HepG2 (cell line): ENCODE measurements around the gene SLC35A2. TPM values are rescaled to one million over a fixed set of nuclear protein-coding genes. Genes with fewer than 3 reads are reported as not detected.

ENCODE experiments used
- ARNT2 ChIP-seq: sonication (generic); formaldehyde crosslinking; IDR thresholded peaks from 2 replicates; pipeline ENCODE4 v1.8.0; 2022; ENCODE audit warnings: mild to moderate bottlenecking, low read depth, missing genetic modification reagents, moderate library complexity
- ATF7-NPFF ChIP-seq: sonication (generic); formaldehyde crosslinking; IDR thresholded peaks from 2 replicates; pipeline ENCODE4 v1.8.1; 2023; ENCODE audit warnings: mild to moderate bottlenecking, low read depth, missing genetic modification reagents, moderate library complexity
- CREB1 ChIP-seq, 2 experiments: fragments of 450-650 bp in 1 of 2; IDR thresholded peaks; 2 replicates each; pipeline ENCODE4 v1.6.1; 2016 to 2017; ENCODE audit warnings: control low read depth in 1 of 2, mild to moderate bottlenecking in 1 of 2, missing compliant biosample characterization in 1 of 2, missing genetic modification characterization in 1 of 2
- EHMT2 ChIP-seq: fragments of 200-600 bp; sonication (generic); IDR thresholded peaks from 2 replicates; pipeline ENCODE4 v1.7.0; 2017; ENCODE audit warnings: antibody characterized with exemption, low read depth, low read length, borderline replicate concordance
- GABPB1 ChIP-seq: IDR thresholded peaks from 2 replicates; pipeline ENCODE4 v1.6.1; 2016; ENCODE audit warnings: mild to moderate bottlenecking, missing genetic modification reagents, moderate library complexity, missing compliant biosample characterization
- GFI1 ChIP-seq: sonication (generic); formaldehyde crosslinking; IDR thresholded peaks from 2 replicates; pipeline ENCODE4 v1.5.0; 2020; ENCODE audit warnings: missing genetic modification reagents, mild to moderate bottlenecking, borderline replicate concordance
- HDAC1 ChIP-seq: sonication (generic); formaldehyde crosslinking; IDR thresholded peaks from 2 replicates; pipeline ENCODE4 v1.5.1; 2020; ENCODE audit warnings: mild to moderate bottlenecking, missing genetic modification reagents
- KDM4B ChIP-seq: sonication (generic); formaldehyde crosslinking; IDR thresholded peaks from 2 replicates; pipeline ENCODE4 v1.4.0; 2020; ENCODE audit warnings: missing genetic modification reagents
- KLF13 ChIP-seq: sonication (generic); formaldehyde crosslinking; IDR thresholded peaks from 2 replicates; pipeline ENCODE4 v1.4.0; 2020; ENCODE audit warnings: mild to moderate bottlenecking, missing genetic modification reagents
- KLF9 ChIP-seq: IDR thresholded peaks from 2 replicates; pipeline ENCODE4 v1.6.1; 2016; ENCODE audit warnings: low read depth
- MXD4 ChIP-seq: IDR thresholded peaks from 2 replicates; pipeline ENCODE4 v1.6.1; 2016; ENCODE audit warnings: mild to moderate bottlenecking, missing biosample characterization, missing genetic modification reagents
- NFYB ChIP-seq: sonication (generic); formaldehyde crosslinking; IDR thresholded peaks from 2 replicates; pipeline ENCODE4 v1.4.0; 2020; ENCODE audit warnings: missing genetic modification reagents
- NR3C1 ChIP-seq: sonication (generic); formaldehyde crosslinking; IDR thresholded peaks from 2 replicates; pipeline ENCODE4 v1.4.0; 2020; ENCODE audit warnings: missing genetic modification reagents
- ONECUT2 ChIP-seq: sonication (generic); formaldehyde crosslinking; IDR thresholded peaks from 2 replicates; pipeline ENCODE4 v1.4.0; 2020; ENCODE audit warnings: missing genetic modification reagents
- PHF21A ChIP-seq: sonication (generic); formaldehyde crosslinking; IDR thresholded peaks from 2 replicates; pipeline ENCODE4 v1.5.0; 2020; ENCODE audit warnings: mild to moderate bottlenecking, missing genetic modification reagents
- ZNF343 ChIP-seq: sonication (generic); formaldehyde crosslinking; IDR thresholded peaks from 2 replicates; pipeline ENCODE4 v1.4.0; 2020; ENCODE audit warnings: mild to moderate bottlenecking, missing genetic modification reagents
- polyA plus RNA-seq, 8 experiments: library from polyadenylated mRNA; depleted of rRNA in 3 of 8; stranded (reverse) in 7 of 8; unstranded in 1 of 8; fragments of >200 nt; fragmentation: Illumina TruSeq in 4 of 8; extraction: Trizol in 4 of 8; gene quantifications; 2 replicates each; pipeline versions ENCODE4 v1.2.1 to v1.2.3, GENCODE V29; 2011 to 2016; ENCODE audit warnings: low read depth in 4 of 8, missing spikeins in 1 of 8, mixed read lengths in 1 of 8; ENCODE audit not compliant: insufficient read depth in 1 of 8
- total RNA-seq, 5 experiments: library from RNA; depleted of rRNA; stranded (reverse); fragments of >200 nt; fragmentation: Illumina TruSeq; extraction: Trizol; gene quantifications; 2 replicates each; pipeline ENCODE4 v1.2.3, GENCODE V29; 2016; ENCODE audit warnings: low read depth in 1 of 5
- TF ChIP-seq, protein P1 (sequence below): sonication (generic); formaldehyde crosslinking; IDR thresholded peaks from 2 replicates; pipeline ENCODE4 v1.4.0; 2020; ENCODE audit warnings: missing genetic modification reagents
- TF ChIP-seq, protein P2 (sequence below): sonication (generic); formaldehyde crosslinking; IDR thresholded peaks from 2 replicates; pipeline ENCODE4 v1.4.0; 2020; ENCODE audit warnings: mild to moderate bottlenecking, missing genetic modification reagents
- TF ChIP-seq, protein P3 (sequence below): sonication (generic); formaldehyde crosslinking; IDR thresholded peaks from 2 replicates; pipeline ENCODE4 v1.4.0; 2020; ENCODE audit warnings: mild to moderate bottlenecking, missing genetic modification reagents, borderline replicate concordance
- TF ChIP-seq, protein P4 (sequence below): sonication (generic); formaldehyde crosslinking; IDR thresholded peaks from 2 replicates; pipeline ENCODE4 v1.8.1; 2023; ENCODE audit warnings: mild to moderate bottlenecking, moderate library complexity, missing genetic modification reagents
- TF ChIP-seq, protein P5 (sequence below): sonication (generic); formaldehyde crosslinking; conservative IDR thresholded peaks from 2 replicates; pipeline ENCODE4 v1.4.0; 2020; ENCODE audit warnings: missing genetic modification reagents
- TF ChIP-seq, protein P6 (sequence below): IDR thresholded peaks from 2 replicates; pipeline ENCODE4 v1.6.1; 2016; ENCODE audit warnings: missing genetic modification reagents, missing compliant biosample characterization

Gene SLC35A2
- total and polyA plus RNA-seq, 2 of the 13 experiments (the other 11 are each of a cell fraction or from before 2014, with no cell fraction given): 32.1 to 40.8 TPM

DNA sequence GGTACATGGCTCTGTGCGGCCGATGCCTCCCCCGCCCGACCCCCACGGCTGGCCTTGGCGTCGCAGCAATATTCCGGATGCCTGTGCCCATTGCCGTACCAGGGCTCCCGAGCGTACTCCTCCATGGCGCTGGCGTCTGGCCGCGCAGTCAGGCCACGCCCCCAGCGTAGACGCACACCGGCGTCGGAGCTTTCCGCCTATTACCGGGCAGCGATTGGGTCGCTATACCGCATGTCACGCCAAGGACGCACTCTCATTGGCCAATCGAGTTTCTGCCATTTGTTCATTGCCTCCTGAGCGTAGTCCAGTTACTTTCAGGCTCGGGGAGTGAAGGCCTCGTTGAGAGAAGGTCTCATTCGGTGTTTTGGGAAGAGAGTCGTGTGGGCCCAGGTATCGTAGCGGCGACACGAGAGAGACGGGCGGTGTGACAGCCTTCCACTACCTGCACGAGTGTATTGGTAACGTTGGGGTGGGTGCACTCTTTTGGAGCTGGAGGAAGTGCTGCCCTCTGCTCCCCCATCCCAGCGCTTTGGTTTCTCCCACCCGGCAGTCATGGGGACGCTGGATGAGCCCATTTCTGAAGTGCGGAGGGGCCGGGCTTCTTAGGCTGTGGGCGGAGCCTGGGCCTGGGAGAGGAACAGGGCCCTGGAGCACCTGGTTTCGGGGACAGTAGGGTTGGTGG is 13.7 kb downstream of the SLC35A2 start, which contains the start of the genes PQBP1 and TIMM17B (continued):
- TF ChIP-seq, protein P1, sequence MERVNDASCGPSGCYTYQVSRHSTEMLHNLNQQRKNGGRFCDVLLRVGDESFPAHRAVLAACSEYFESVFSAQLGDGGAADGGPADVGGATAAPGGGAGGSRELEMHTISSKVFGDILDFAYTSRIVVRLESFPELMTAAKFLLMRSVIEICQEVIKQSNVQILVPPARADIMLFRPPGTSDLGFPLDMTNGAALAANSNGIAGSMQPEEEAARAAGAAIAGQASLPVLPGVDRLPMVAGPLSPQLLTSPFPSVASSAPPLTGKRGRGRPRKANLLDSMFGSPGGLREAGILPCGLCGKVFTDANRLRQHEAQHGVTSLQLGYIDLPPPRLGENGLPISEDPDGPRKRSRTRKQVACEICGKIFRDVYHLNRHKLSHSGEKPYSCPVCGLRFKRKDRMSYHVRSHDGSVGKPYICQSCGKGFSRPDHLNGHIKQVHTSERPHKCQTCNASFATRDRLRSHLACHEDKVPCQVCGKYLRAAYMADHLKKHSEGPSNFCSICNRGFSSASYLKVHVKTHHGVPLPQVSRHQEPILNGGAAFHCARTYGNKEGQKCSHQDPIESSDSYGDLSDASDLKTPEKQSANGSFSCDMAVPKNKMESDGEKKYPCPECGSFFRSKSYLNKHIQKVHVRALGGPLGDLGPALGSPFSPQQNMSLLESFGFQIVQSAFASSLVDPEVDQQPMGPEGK (CRISPR knock-in tag): no peak
- TF ChIP-seq EHMT2 (no peak), PHF21A (peak; percentile 62), GFI1 (CRISPR knock-in tag) (no peak), KLF9 (CRISPR knock-in tag) (no peak), KDM4B (CRISPR knock-in tag) (no peak), ATF7-NPFF (CRISPR knock-in tag) (no peak), CREB1 (IDR thresholded peaks at IDR 0.05) (peak; percentile 80), CREB1 (CRISPR knock-in tag; IDR thresholded peaks at IDR 0.05) (peak; percentile 88), ZNF343 (no peak), NR3C1 (CRISPR knock-in tag) (no peak), GABPB1 (CRISPR knock-in tag) (peak; percentile 68), ONECUT2 (CRISPR knock-in tag) (no peak), HDAC1 (CRISPR knock-in tag) (0 out of 2 replicates have a peak, but pooled peaks have one; percentile 8), NFYB (peak; percentile 85), ARNT2 (no peak), MXD4 (no peak), KLF13 (CRISPR knock-in tag) (no peak)
- TF ChIP-seq, protein P2, sequence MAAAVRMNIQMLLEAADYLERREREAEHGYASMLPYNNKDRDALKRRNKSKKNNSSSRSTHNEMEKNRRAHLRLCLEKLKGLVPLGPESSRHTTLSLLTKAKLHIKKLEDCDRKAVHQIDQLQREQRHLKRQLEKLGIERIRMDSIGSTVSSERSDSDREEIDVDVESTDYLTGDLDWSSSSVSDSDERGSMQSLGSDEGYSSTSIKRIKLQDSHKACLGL (CRISPR knock-in tag): no peak
- TF ChIP-seq, protein P3, sequence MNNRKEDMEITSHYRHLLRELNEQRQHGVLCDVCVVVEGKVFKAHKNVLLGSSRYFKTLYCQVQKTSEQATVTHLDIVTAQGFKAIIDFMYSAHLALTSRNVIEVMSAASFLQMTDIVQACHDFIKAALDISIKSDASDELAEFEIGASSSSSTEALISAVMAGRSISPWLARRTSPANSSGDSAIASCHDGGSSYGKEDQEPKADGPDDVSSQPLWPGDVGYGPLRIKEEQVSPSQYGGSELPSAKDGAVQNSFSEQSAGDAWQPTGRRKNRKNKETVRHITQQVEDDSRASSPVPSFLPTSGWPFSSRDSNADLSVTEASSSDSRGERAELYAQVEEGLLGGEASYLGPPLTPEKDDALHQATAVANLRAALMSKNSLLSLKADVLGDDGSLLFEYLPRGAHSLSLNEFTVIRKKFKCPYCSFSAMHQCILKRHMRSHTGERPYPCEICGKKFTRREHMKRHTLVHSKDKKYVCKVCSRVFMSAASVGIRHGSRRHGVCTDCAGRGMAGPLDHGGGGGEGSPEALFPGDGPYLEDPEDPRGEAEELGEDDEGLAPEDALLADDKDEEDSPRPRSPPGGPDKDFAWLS (CRISPR knock-in tag): no peak
- TF ChIP-seq, protein P4, sequence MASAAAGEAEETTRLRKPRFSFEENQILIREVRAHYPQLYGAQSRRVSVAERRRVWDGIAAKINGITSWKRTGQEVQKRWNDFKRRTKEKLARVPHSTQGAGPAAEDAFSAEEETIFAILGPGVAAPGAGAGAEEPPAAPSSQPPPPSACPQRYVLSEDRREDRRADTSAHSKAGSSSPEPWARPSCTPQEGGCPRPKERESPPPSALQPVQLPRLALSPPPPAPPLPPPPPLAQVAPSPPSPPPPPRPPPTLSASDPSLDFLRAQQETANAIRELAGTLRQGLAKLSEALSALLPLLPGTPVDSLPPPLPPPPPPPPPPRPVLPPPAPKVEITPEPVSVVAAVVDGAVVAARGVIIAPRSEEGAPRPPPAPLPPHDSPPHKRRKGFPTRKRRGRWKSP (CRISPR knock-in tag): no peak
- TF ChIP-seq, protein P5, sequence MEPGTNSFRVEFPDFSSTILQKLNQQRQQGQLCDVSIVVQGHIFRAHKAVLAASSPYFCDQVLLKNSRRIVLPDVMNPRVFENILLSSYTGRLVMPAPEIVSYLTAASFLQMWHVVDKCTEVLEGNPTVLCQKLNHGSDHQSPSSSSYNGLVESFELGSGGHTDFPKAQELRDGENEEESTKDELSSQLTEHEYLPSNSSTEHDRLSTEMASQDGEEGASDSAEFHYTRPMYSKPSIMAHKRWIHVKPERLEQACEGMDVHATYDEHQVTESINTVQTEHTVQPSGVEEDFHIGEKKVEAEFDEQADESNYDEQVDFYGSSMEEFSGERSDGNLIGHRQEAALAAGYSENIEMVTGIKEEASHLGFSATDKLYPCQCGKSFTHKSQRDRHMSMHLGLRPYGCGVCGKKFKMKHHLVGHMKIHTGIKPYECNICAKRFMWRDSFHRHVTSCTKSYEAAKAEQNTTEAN (CRISPR knock-in tag): no peak
- TF ChIP-seq, protein P6, sequence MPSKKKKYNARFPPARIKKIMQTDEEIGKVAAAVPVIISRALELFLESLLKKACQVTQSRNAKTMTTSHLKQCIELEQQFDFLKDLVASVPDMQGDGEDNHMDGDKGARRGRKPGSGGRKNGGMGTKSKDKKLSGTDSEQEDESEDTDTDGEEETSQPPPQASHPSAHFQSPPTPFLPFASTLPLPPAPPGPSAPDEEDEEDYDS: peak; percentile 84
